CD14-positive monocyte (primary cell): ENCODE measurements around the gene SEMA6B. TPM values are rescaled to one million over a fixed set of nuclear protein-coding genes. Genes with fewer than 3 reads are reported as not detected.

ENCODE experiments used
- DNase-seq, 3 donors: peaks; one replicate each; pipeline ENCODE4 v3.0.0-alpha.2; 2011 to 2022
- H2AFZ ChIP-seq: 2 replicates; pipeline ENCODE4 v1.6.0; 2012; ENCODE audit warnings: mild to moderate bottlenecking, low read depth, low read length, inconsistent platforms; ENCODE audit not compliant: insufficient read depth, poor library complexity, severe bottlenecking
- H3K27ac ChIP-seq, 2 donors: 1 replicate in 1 of 2; 2 replicates in 1 of 2; pipeline ENCODE4 v1.5.1; 2012 to 2013; ENCODE audit warnings: low read length in 2 of 2, control low read depth in 1 of 2, inconsistent platforms in 1 of 2, low read depth in 1 of 2, mild to moderate bottlenecking in 1 of 2
- H3K27me3 ChIP-seq, 2 donors: one replicate each; pipeline versions ENCODE4 v1.6.0 to v1.6.1; 2011 to 2013; ENCODE audit warnings: low read length in 2 of 2; ENCODE audit not compliant: control insufficient read depth in 2 of 2, insufficient read depth in 2 of 2
- H3K36me3 ChIP-seq, 2 donors: replicated peaks in 1 of 2; 1 replicate in 1 of 2; 2 replicates in 1 of 2; pipeline versions ENCODE4 v1.5.1 to v1.6.1; 2012 to 2013; ENCODE audit warnings: low read length in 2 of 2, control low read depth in 1 of 2, inconsistent platforms in 1 of 2, mild to moderate bottlenecking in 1 of 2; ENCODE audit not compliant: insufficient read depth in 2 of 2, control insufficient read depth in 1 of 2
- H3K4me1 ChIP-seq, 2 donors: 1 replicate in 1 of 2; 2 replicates in 1 of 2; pipeline versions ENCODE4 v1.5.1 to v1.6.1; 2012 to 2013; ENCODE audit warnings: low read length in 2 of 2, control low read depth in 1 of 2, inconsistent platforms in 1 of 2, mild to moderate bottlenecking in 1 of 2, moderate library complexity in 1 of 2; ENCODE audit not compliant: insufficient read depth in 2 of 2, control insufficient read depth in 1 of 2
- H3K4me2 ChIP-seq: replicated peaks from 2 replicates; pipeline ENCODE3; 2012; ENCODE audit warnings: low read length, moderate library complexity, mild to moderate bottlenecking; ENCODE audit not compliant: poor library complexity, severe bottlenecking; ENCODE audit errors: extremely low read depth
- H3K4me3 ChIP-seq, 3 experiments: fragments of 200-600 bp in 1 of 3; sonication (generic) in 1 of 3; replicated peaks in 1 of 3; 1 replicate in 2 of 3; 2 replicates in 1 of 3; pipeline ENCODE4 v1.5.1; 2011 to 2013; ENCODE audit warnings: low read length in 3 of 3, mild to moderate bottlenecking in 3 of 3, control low read depth in 2 of 3, low read depth in 2 of 3, inconsistent platforms in 1 of 3, moderate library complexity in 1 of 3
- H3K79me2 ChIP-seq: 2 replicates; pipeline ENCODE4 v1.6.0; 2012; ENCODE audit warnings: mild to moderate bottlenecking, control low read depth, inconsistent platforms, low read length, moderate library complexity; ENCODE audit not compliant: insufficient read depth
- H3K9ac ChIP-seq: 2 replicates; pipeline ENCODE4 v1.6.0; 2017; ENCODE audit warnings: low read length, mild to moderate bottlenecking; ENCODE audit not compliant: insufficient read depth, poor library complexity, severe bottlenecking
- H3K9me3 ChIP-seq, 2 donors: replicated peaks in 1 of 2; 1 replicate in 1 of 2; 2 replicates in 1 of 2; pipeline versions ENCODE4 v1.5.1 to v1.6.1; 2012 to 2013; ENCODE audit warnings: low read length in 2 of 2, control low read depth in 1 of 2; ENCODE audit not compliant: control insufficient read depth in 1 of 2, insufficient read depth in 1 of 2
- H4K20me1 ChIP-seq: 2 replicates; pipeline ENCODE4 v1.6.0; 2012; ENCODE audit warnings: mild to moderate bottlenecking, low read length, control low read depth, moderate library complexity; ENCODE audit not compliant: insufficient read depth
- H3K27ac Mint-ChIP-seq, 7 donors: one replicate each; pipeline ENCODE4 v1.8.0; 2020; ENCODE audit warnings: mild to moderate bottlenecking in 7 of 7, mixed read lengths in 7 of 7, moderate library complexity in 6 of 7, inconsistent platforms in 2 of 7
- H3K27me3 Mint-ChIP-seq, 3 donors: one replicate each; pipeline ENCODE4 v1.8.0; 2021 to 2022; ENCODE audit warnings: low read depth in 3 of 3, mild to moderate bottlenecking in 3 of 3, mixed read lengths in 3 of 3, moderate library complexity in 3 of 3, inconsistent platforms in 1 of 3
- H3K36me3 Mint-ChIP-seq, 2 donors: one replicate each; pipeline ENCODE4 v1.8.0; 2020; ENCODE audit warnings: mixed read lengths in 2 of 2, inconsistent platforms in 1 of 2, mild to moderate bottlenecking in 1 of 2
- H3K4me1 Mint-ChIP-seq: one replicate; pipeline ENCODE4 v1.8.0; 2020; ENCODE audit warnings: mild to moderate bottlenecking, mixed read lengths
- H3K4me3 Mint-ChIP-seq, 2 donors: one replicate each; pipeline ENCODE4 v1.8.0; 2020; ENCODE audit warnings: mild to moderate bottlenecking in 2 of 2, mixed read lengths in 2 of 2, moderate library complexity in 1 of 2
- H3K9me3 Mint-ChIP-seq, 7 donors: one replicate each; pipeline ENCODE4 v1.8.0; 2020 to 2022; ENCODE audit warnings: mixed read lengths in 7 of 7, mild to moderate bottlenecking in 6 of 7, moderate library complexity in 6 of 7, inconsistent platforms in 2 of 7
- WGBS: methylation state at CpG from one replicate; pipeline ENCODE4 v1.1.5; 2013; ENCODE audit warnings: missing lambda C conversion rate; ENCODE audit not compliant: insufficient coverage; 5-methylcytosine and 5-hydroxymethylcytosine counted together
- intact Hi-C, 2 donors: fragments of 100-400 bp; cut with micrococcal nuclease; formaldehyde crosslinking; loops; one replicate each; pipeline versions ENCODE4 v1.15.0 to v1.15.1; 2023
- polyA plus RNA-seq, 3 donors: library from polyadenylated mRNA; depleted of rRNA in 1 of 3; unstranded in 2 of 3; stranded (reverse) in 1 of 3; fragments of 300-500 nt in 2 of 3; fragments of >200 nt in 1 of 3; fragmentation: Illumina TruSeq in 2 of 3; gene quantifications; 1 replicate in 2 of 3; 2 replicates in 1 of 3; pipeline ENCODE4 v1.2.3, GENCODE V29; 2012 to 2021
- TF ChIP-seq, protein P1 (sequence below): fragments of 200-600 bp; IDR thresholded peaks from one replicate; pipeline ENCODE4 v1.8.0; 2022; ENCODE audit warnings: antibody characterized with exemption, mild to moderate bottlenecking

SEMA6B gene
- polyA plus RNA-seq, 3 donors: 0.12 to 1.6 (median 0.87) TPM

DNA sequence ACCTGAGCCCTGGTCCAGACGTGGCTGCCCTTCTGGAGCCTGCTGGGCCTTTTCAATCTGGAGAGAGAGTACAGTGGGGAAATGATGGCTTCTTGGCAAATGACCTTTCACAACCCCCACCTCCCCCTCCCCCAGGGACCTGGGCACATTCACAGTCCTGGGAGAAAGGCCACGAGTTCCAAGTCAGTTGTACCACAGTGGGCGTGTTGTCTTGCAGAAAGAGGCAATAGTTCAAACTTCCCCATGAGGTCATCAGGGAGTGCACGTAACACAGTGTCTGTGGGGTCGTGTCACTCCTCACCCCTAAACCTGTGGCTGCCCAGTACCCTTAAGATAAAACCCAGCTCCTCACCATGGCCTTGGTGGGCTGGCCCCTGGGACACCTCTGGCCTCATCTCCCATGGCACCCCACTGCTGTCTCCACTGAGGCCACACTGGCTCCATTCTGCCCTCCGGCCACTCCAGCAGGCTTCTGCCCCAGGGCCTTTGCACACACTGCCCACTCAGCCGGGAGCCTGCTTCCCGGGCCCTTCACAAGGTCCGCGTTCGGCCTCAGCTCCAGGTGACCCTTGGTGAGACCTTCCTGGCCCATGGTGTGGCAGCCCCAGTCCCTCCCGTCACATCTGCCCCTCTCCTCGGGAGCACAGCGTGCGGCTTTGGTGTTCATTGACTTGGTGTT is 54.5 kb downstream of the SEMA6B start:
- peak in 1 of 3 donors; percentile 31 for DNase-seq
- Mint-ChIP-seq H3K27me3 (peaks cover 0 to 2% (median 0%) of the 10 kb centered on the region in 3 donors), H3K9me3 (no peaks in the 10 kb centered on the region), H3K27ac (peak overlapping the region in 3 of 7 donors; percentile 10 to 53 (median 26)), H3K4me1 (peaks cover 7% of the 10 kb centered on the region), H3K36me3 (peaks cover 31 to 53% of the 10 kb centered on the region in 2 donors), H3K4me3 (no peak overlapping the region)
- Histone ChIP-seq H3K27ac (no peak overlapping the region), H3K79me2 (no peaks in the 10 kb centered on the region), H3K9me3 (no peaks in the 10 kb centered on the region), H3K27me3 (no peaks in the 10 kb centered on the region), H3K9ac (no peak overlapping the region), H3K36me3 (peaks cover 30% of the 10 kb centered on the region in 2 donors), H3K4me1 (peaks cover 0 to 6% of the 10 kb centered on the region in 2 donors), H2AFZ (no peak overlapping the region), H3K4me3 (no peak overlapping the region), H4K20me1 (no peaks in the 10 kb centered on the region), H3K4me2 (no peak overlapping the region)
- intact Hi-C loops: no loop called here
- TF ChIP-seq, protein P1, sequence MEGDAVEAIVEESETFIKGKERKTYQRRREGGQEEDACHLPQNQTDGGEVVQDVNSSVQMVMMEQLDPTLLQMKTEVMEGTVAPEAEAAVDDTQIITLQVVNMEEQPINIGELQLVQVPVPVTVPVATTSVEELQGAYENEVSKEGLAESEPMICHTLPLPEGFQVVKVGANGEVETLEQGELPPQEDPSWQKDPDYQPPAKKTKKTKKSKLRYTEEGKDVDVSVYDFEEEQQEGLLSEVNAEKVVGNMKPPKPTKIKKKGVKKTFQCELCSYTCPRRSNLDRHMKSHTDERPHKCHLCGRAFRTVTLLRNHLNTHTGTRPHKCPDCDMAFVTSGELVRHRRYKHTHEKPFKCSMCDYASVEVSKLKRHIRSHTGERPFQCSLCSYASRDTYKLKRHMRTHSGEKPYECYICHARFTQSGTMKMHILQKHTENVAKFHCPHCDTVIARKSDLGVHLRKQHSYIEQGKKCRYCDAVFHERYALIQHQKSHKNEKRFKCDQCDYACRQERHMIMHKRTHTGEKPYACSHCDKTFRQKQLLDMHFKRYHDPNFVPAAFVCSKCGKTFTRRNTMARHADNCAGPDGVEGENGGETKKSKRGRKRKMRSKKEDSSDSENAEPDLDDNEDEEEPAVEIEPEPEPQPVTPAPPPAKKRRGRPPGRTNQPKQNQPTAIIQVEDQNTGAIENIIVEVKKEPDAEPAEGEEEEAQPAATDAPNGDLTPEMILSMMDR: no peak
- WGBS: 62% methylated on average over 13 of the region's 15 CpGs

DNA sequence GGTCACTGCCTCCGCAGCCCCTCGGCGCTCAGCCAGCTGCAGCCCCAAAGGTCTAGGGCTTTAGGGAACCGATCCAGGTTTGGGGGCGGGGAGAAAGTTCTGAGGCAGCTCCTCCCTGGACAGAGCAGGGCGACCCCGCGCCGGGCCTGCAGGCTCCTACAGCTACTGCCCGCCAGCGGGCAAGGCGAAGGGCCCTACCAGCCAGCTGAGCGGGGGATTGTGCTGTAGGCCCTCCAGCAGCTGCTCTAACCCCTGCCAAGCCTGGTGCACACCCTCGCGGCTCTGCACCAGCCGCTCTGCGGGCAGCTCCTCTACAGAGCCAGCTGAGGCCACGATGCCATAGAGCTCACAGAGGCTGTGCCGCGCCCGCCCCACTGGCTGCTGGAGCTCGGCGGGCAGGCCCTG is 55.2 kb downstream of the SEMA6B start:
- no peak overlapping the region for H3K4me3 Mint-ChIP-seq
- no peak for DNase-seq
- peaks cover 34 to 36% of the 10 kb centered on the region in 2 donors for H3K36me3 ChIP-seq
- no peaks in the 10 kb centered on the region for H3K27me3 Mint-ChIP-seq
- peaks cover 0 to 6% of the 10 kb centered on the region in 2 donors for H3K4me1 ChIP-seq
- no peaks in the 10 kb centered on the region for H3K27me3 ChIP-seq
- H4K20me1 ChIP-seq: no peaks in the 10 kb centered on the region
- peaks cover 37 to 58% of the 10 kb centered on the region in 2 donors for H3K36me3 Mint-ChIP-seq
- WGBS: 95% methylated on average over 22 of the region's 23 CpGs
- no peak overlapping the region for H3K27ac ChIP-seq
- TF ChIP-seq, protein P1: no peak
- no peak overlapping the region for H2AFZ ChIP-seq
- H3K4me1 Mint-ChIP-seq: peaks cover 7% of the 10 kb centered on the region
- no peak overlapping the region for H3K9ac ChIP-seq
- peak overlapping the region in 1 of 7 donors; percentile 36 for H3K27ac Mint-ChIP-seq
- H3K79me2 ChIP-seq: no peaks in the 10 kb centered on the region
- H3K4me3 ChIP-seq: no peak overlapping the region
- intact Hi-C loops: no loop called here
- H3K9me3 ChIP-seq: no peaks in the 10 kb centered on the region
- no peak overlapping the region for H3K4me2 ChIP-seq
- no peaks in the 10 kb centered on the region for H3K9me3 Mint-ChIP-seq
